ENCODE results near the gene TMEM204. TPM values are rescaled to one million over a fixed set of nuclear protein-coding genes. Genes with fewer than 3 reads are reported as not detected.

TMEM204 gene
- polyA plus RNA-seq, 3 donors, result 0.09 to 1.5 (median 1.3) TPM

- no peaks in the 10 kb centered on the region for H3K9me3 ChIP-seq (replicated peaks in 1 of 2; ENCODE audit: control insufficient read depth in 1 of 2, insufficient read depth in 1 of 2, low read length in 2 of 2)
- no peak overlapping the region for H3K9ac ChIP-seq (ENCODE audit: insufficient read depth, low read length, poor library complexity, severe bottlenecking)
- Mint-ChIP-seq H3K4me1 (peaks cover 41% of the 10 kb centered on the region), H3K4me3 (no peak overlapping the region), H3K36me3 (peaks cover 0 to 10% of the 10 kb centered on the region in 2 donors), H3K9me3 (peaks cover 0 to 2% (median 0%) of the 10 kb centered on the region in 7 donors), H3K27ac (no peak overlapping the region), H3K27me3 (ENCODE audit: low read depth in 3 of 3) (no peaks in the 10 kb centered on the region)
- no peak for TF ChIP-seq CTCF (IDR thresholded peaks at IDR 0.05)
- intact Hi-C loops (cut with micrococcal nuclease), result loop anchor here in 1 of 2 donors (10.0 kb wide), 1 partner anchor 58 kb away; no protein-coding TSS in a partner anchor
- H4K20me1 ChIP-seq (ENCODE audit: insufficient read depth, low read length), result no peaks in the 10 kb centered on the region
- no peak overlapping the region for H2AFZ ChIP-seq (ENCODE audit: insufficient read depth, low read depth, low read length, poor library complexity, severe bottlenecking)
- H3K27me3 ChIP-seq (ENCODE audit: control insufficient read depth in 2 of 2, insufficient read depth in 2 of 2, low read length in 2 of 2), result no peaks in the 10 kb centered on the region
- no peak for DNase-seq
- 98% methylated on average over 16 of the region's 16 CpGs for WGBS (ENCODE audit: insufficient coverage)
- H3K4me2 ChIP-seq (replicated peaks; ENCODE audit: extremely low read depth, low read length, poor library complexity, severe bottlenecking), result no peak overlapping the region
- no peak overlapping the region for H3K27ac ChIP-seq (ENCODE audit: low read depth in 1 of 2, low read length in 2 of 2)
- no peaks in the 10 kb centered on the region for H3K79me2 ChIP-seq (ENCODE audit: insufficient read depth, low read length)
- H3K36me3 ChIP-seq (replicated peaks in 1 of 2; ENCODE audit: control insufficient read depth in 1 of 2, insufficient read depth in 2 of 2, low read length in 2 of 2), result no peaks in the 10 kb centered on the region
- H3K4me3 ChIP-seq (replicated peaks in 1 of 3; ENCODE audit: low read depth in 2 of 3, low read length in 3 of 3), result no peak overlapping the region
- peaks cover 38 to 44% of the 10 kb centered on the region in 2 donors for H3K4me1 ChIP-seq (ENCODE audit: control insufficient read depth in 1 of 2, insufficient read depth in 2 of 2, low read length in 2 of 2)
Measured at GRCh38 chr16:1546430-1546829, 13.0 kb downstream of the TMEM204 start.

GRCh38 chr16:1548233-1548632, 14.8 kb downstream of the TMEM204 start:
- Histone ChIP-seq H3K9me3 (replicated peaks in 1 of 2; ENCODE audit: control insufficient read depth in 1 of 2, insufficient read depth in 1 of 2, low read length in 2 of 2) (no peaks in the 10 kb centered on the region), H2AFZ (ENCODE audit: insufficient read depth, low read depth, low read length, poor library complexity, severe bottlenecking) (no peak overlapping the region), H3K79me2 (ENCODE audit: insufficient read depth, low read length) (no peaks in the 10 kb centered on the region), H3K36me3 (replicated peaks in 1 of 2; ENCODE audit: control insufficient read depth in 1 of 2, insufficient read depth in 2 of 2, low read length in 2 of 2) (no peaks in the 10 kb centered on the region), H3K4me3 (replicated peaks in 1 of 3; ENCODE audit: low read depth in 2 of 3, low read length in 3 of 3) (no peak overlapping the region), H3K27ac (ENCODE audit: low read depth in 1 of 2, low read length in 2 of 2) (no peak overlapping the region), H3K9ac (ENCODE audit: insufficient read depth, low read length, poor library complexity, severe bottlenecking) (no peak overlapping the region), H3K27me3 (ENCODE audit: control insufficient read depth in 2 of 2, insufficient read depth in 2 of 2, low read length in 2 of 2) (no peaks in the 10 kb centered on the region), H4K20me1 (ENCODE audit: insufficient read depth, low read length) (no peaks in the 10 kb centered on the region), H3K4me1 (ENCODE audit: control insufficient read depth in 1 of 2, insufficient read depth in 2 of 2, low read length in 2 of 2) (peaks cover 23 to 27% of the 10 kb centered on the region in 2 donors), H3K4me2 (replicated peaks; ENCODE audit: extremely low read depth, low read length, poor library complexity, severe bottlenecking) (no peak overlapping the region)
- DNase-seq, result no peak
- Mint-ChIP-seq H3K27me3 (ENCODE audit: low read depth in 3 of 3) (peaks cover 0 to 1% (median 0%) of the 10 kb centered on the region in 3 donors), H3K9me3 (peaks cover 0 to 2% (median 0%) of the 10 kb centered on the region in 7 donors), H3K4me1 (peaks cover 28% of the 10 kb centered on the region), H3K4me3 (no peak overlapping the region), H3K36me3 (peaks cover 0 to 17% of the 10 kb centered on the region in 2 donors), H3K27ac (no peak overlapping the region)
- no peak for TF ChIP-seq CTCF (IDR thresholded peaks at IDR 0.05)
- intact Hi-C loops (cut with micrococcal nuclease), result loop anchor here in 1 of 2 donors (10.0 kb wide), 1 partner anchor 57 kb away; no protein-coding TSS in a partner anchor
- 51% methylated on average over 2 of the region's 5 CpGs for WGBS (ENCODE audit: insufficient coverage)

Data from CD14-positive monocyte (primary cell).